SJCRH30 (cell line): ENCODE results near the gene CTNNBIP1. TPM values are rescaled to one million over a fixed set of nuclear protein-coding genes. Genes with fewer than 3 reads are reported as not detected.

Experiments used
- DNase-seq, 2 experiments: peaks; one replicate each; pipeline ENCODE4 v3.0.0-alpha.2; 2015 to 2020
- H3K27ac ChIP-seq: fragments of 250-450 bp; sonication (Bioruptor Pico); 2 replicates; pipeline ENCODE4 v1.5.1; 2020; ENCODE audit warnings: mild to moderate bottlenecking, moderate library complexity
- H3K27me3 ChIP-seq: fragments of 250-450 bp; sonication (Bioruptor Pico); 2 replicates; pipeline ENCODE4 v1.5.1; 2020; ENCODE audit warnings: mild to moderate bottlenecking, moderate library complexity
- H3K36me3 ChIP-seq: fragments of 250-450 bp; sonication (Bioruptor Pico); 2 replicates; pipeline ENCODE4 v1.5.1; 2020; ENCODE audit warnings: mild to moderate bottlenecking, moderate library complexity
- H3K4me1 ChIP-seq: fragments of 250-450 bp; sonication (Bioruptor Pico); 2 replicates; pipeline ENCODE4 v1.5.1; 2020; ENCODE audit warnings: mild to moderate bottlenecking, moderate library complexity
- H3K4me3 ChIP-seq: fragments of 250-450 bp; sonication (Bioruptor Pico); 2 replicates; pipeline ENCODE4 v1.5.1; 2020; ENCODE audit warnings: mild to moderate bottlenecking, moderate library complexity
- H3K9me3 ChIP-seq: fragments of 250-450 bp; sonication (Bioruptor Pico); replicated peaks from 2 replicates; pipeline ENCODE4 v1.5.1; 2020; ENCODE audit warnings: mild to moderate bottlenecking, moderate library complexity
- total RNA-seq: library from RNA; depleted of rRNA; stranded (reverse); fragments of >200 nt; shearing (Covaris generic); gene quantifications from 2 replicates; pipeline ENCODE4 v1.2.3, GENCODE V29; 2014

CTNNBIP1 gene
- total RNA-seq, 1 experiment from 2014 or later = 35.3 TPM

GRCh38 chr1:9863371-9863770, 46.7 kb downstream of the CTNNBIP1 start:
- Histone ChIP-seq H3K36me3 (no peaks in the 10 kb centered on the region), H3K9me3 (no peaks in the 10 kb centered on the region), H3K27me3 (no peaks in the 10 kb centered on the region), H3K4me3 (no peak overlapping the region), H3K27ac (no peak overlapping the region), H3K4me1 (peaks cover 8% of the 10 kb centered on the region; the same call in 1 of the 2 replicates)
- DNase-seq = no peak

GRCh38 chr1:9861360-9861759, 48.7 kb downstream of the CTNNBIP1 start:
- no peak for DNase-seq
- Histone ChIP-seq H3K4me3 (no peak overlapping the region), H3K36me3 (no peaks in the 10 kb centered on the region), H3K27ac (no peak overlapping the region), H3K27me3 (no peaks in the 10 kb centered on the region), H3K9me3 (no peaks in the 10 kb centered on the region), H3K4me1 (peaks cover 8% of the 10 kb centered on the region; the same call in 1 of the 2 replicates)

- DNase-seq = no peak
- H3K27ac ChIP-seq = no peak overlapping the region
- H3K4me3 ChIP-seq = no peak overlapping the region
- no peaks in the 10 kb centered on the region for H3K27me3 ChIP-seq
- H3K9me3 ChIP-seq = no peaks in the 10 kb centered on the region
- no peaks in the 10 kb centered on the region; the same call in 1 of the 2 replicates for H3K36me3 ChIP-seq
- peaks cover 8% of the 10 kb centered on the region; the same call in 1 of the 2 replicates for H3K4me1 ChIP-seq
These were observed 49.2 kb downstream of the CTNNBIP1 start for GRCh38 chr1:9860887-9861286.

GRCh38 chr1:9859281-9860014, 50.6 kb downstream of the CTNNBIP1 start:
- Histone ChIP-seq H3K4me1 (peaks cover 8% of the 10 kb centered on the region; the same call in 1 of the 2 replicates), H3K4me3 (no peak overlapping the region), H3K36me3 (no peaks in the 10 kb centered on the region; the same call in 1 of the 2 replicates), H3K27me3 (no peaks in the 10 kb centered on the region), H3K9me3 (no peaks in the 10 kb centered on the region), H3K27ac (no peak overlapping the region)
- DNase-seq = no peak

- Histone ChIP-seq H3K9me3 (no peaks in the 10 kb centered on the region; the same call in 1 of the 2 replicates), H3K36me3 (no peaks in the 10 kb centered on the region; the same call in 1 of the 2 replicates), H3K27me3 (no peaks in the 10 kb centered on the region), H3K27ac (no peak overlapping the region), H3K4me1 (peaks cover 8% of the 10 kb centered on the region; the same call in 1 of the 2 replicates), H3K4me3 (no peak overlapping the region)
- no peak for DNase-seq
These were observed 51.6 kb downstream of the CTNNBIP1 start for GRCh38 chr1:9858293-9859035.

- DNase-seq = no peak
- no peak overlapping the region for H3K27ac ChIP-seq
These were observed 54.9 kb downstream of the CTNNBIP1 start for GRCh38 chr1:9855186-9855585.

GRCh38 chr1:9853249-9853595, 56.8 kb downstream of the CTNNBIP1 start:
- no peak overlapping the region for H3K27ac ChIP-seq
- H3K9me3 ChIP-seq = no peaks in the 10 kb centered on the region; the same call in 1 of the 2 replicates
- H3K36me3 ChIP-seq = no peaks in the 10 kb centered on the region; the same call in 1 of the 2 replicates
- H3K4me3 ChIP-seq = no peak overlapping the region
- no peaks in the 10 kb centered on the region for H3K27me3 ChIP-seq
- no peak for DNase-seq
- H3K4me1 ChIP-seq = peaks cover 8% of the 10 kb centered on the region; the same call in 1 of the 2 replicates

More at GRCh38 chr1:9855186-9855585, 54.9 kb downstream of the CTNNBIP1 start:
- Histone ChIP-seq H3K4me1 (peaks cover 8% of the 10 kb centered on the region; the same call in 1 of the 2 replicates), H3K9me3 (no peaks in the 10 kb centered on the region; the same call in 1 of the 2 replicates), H3K4me3 (no peak overlapping the region), H3K27me3 (no peaks in the 10 kb centered on the region), H3K36me3 (no peaks in the 10 kb centered on the region; the same call in 1 of the 2 replicates)

GRCh38 chr1:9852410-9853248, 57.4 kb downstream of the CTNNBIP1 start:
- no peaks in the 10 kb centered on the region for H3K27me3 ChIP-seq
- no peak overlapping the region for H3K4me3 ChIP-seq
- DNase-seq = peak; percentile 81 to 86
- no peaks in the 10 kb centered on the region; the same call in 1 of the 2 replicates for H3K36me3 ChIP-seq
- peaks cover 8% of the 10 kb centered on the region; the same call in 1 of the 2 replicates for H3K4me1 ChIP-seq
- no peak overlapping the region for H3K27ac ChIP-seq
- no peaks in the 10 kb centered on the region; the same call in 1 of the 2 replicates for H3K9me3 ChIP-seq

GRCh38 chr1:9852004-9852403, 58.1 kb downstream of the CTNNBIP1 start:
- no peak overlapping the region for H3K4me3 ChIP-seq
- H3K4me1 ChIP-seq = peaks cover 8% of the 10 kb centered on the region; the same call in 1 of the 2 replicates
- H3K27ac ChIP-seq = no peak overlapping the region
- no peaks in the 10 kb centered on the region for H3K27me3 ChIP-seq
- H3K9me3 ChIP-seq = no peaks in the 10 kb centered on the region; the same call in 1 of the 2 replicates
- H3K36me3 ChIP-seq = no peaks in the 10 kb centered on the region; the same call in 1 of the 2 replicates
- no peak for DNase-seq

GRCh38 chr1:9850442-9851162, 59.5 kb downstream of the CTNNBIP1 start:
- H3K27ac ChIP-seq = no peak overlapping the region
- H3K4me1 ChIP-seq = peaks cover 8% of the 10 kb centered on the region; the same call in 1 of the 2 replicates
- no peak for DNase-seq
- no peaks in the 10 kb centered on the region; the same call in 1 of the 2 replicates for H3K9me3 ChIP-seq
- no peaks in the 10 kb centered on the region for H3K27me3 ChIP-seq
- no peak overlapping the region for H3K4me3 ChIP-seq
- H3K36me3 ChIP-seq = no peaks in the 10 kb centered on the region; the same call in 1 of the 2 replicates

GRCh38 chr1:9849691-9850441, 60.2 kb downstream of the CTNNBIP1 start:
- H3K4me3 ChIP-seq = no peak overlapping the region
- H3K27ac ChIP-seq = no peak overlapping the region
- no peaks in the 10 kb centered on the region; the same call in 1 of the 2 replicates for H3K9me3 ChIP-seq
- H3K4me1 ChIP-seq = peaks cover 8% of the 10 kb centered on the region; the same call in 1 of the 2 replicates
- no peaks in the 10 kb centered on the region for H3K36me3 ChIP-seq
- no peaks in the 10 kb centered on the region for H3K27me3 ChIP-seq
- DNase-seq = no peak

- Histone ChIP-seq H3K4me3 (no peak overlapping the region), H3K9me3 (no peaks in the 10 kb centered on the region), H3K27ac (no peak overlapping the region), H3K36me3 (no peaks in the 10 kb centered on the region), H3K27me3 (no peaks in the 10 kb centered on the region), H3K4me1 (peaks cover 8% of the 10 kb centered on the region; the same call in 1 of the 2 replicates)
- no peak for DNase-seq
These were observed 62.0 kb downstream of the CTNNBIP1 start for GRCh38 chr1:9848022-9848421.

GRCh38 chr1:9847269-9847668, 62.8 kb downstream of the CTNNBIP1 start:
- H3K4me3 ChIP-seq = no peak overlapping the region
- H3K27ac ChIP-seq = no peak overlapping the region
- H3K9me3 ChIP-seq = no peaks in the 10 kb centered on the region
- no peaks in the 10 kb centered on the region for H3K36me3 ChIP-seq
- peaks cover 10% of the 10 kb centered on the region for H3K4me1 ChIP-seq
- no peak for DNase-seq
- H3K27me3 ChIP-seq = no peaks in the 10 kb centered on the region
